DOHH2 (cell line): Measurements from ENCODE around the gene MPI.

Experiments
- EZH2phosphoT487 ChIP-seq: fragments of 200-600 bp; sonication (generic); IDR thresholded peaks from 2 replicates; pipeline ENCODE4 v1.6.1; 2017; ENCODE audit warnings: borderline replicate concordance, mild to moderate bottlenecking, antibody characterized with exemption, low read length, moderate library complexity, mixed read lengths
- TF ChIP-seq, protein P1 (sequence below): fragments of 200-600 bp; sonication (generic); IDR thresholded peaks from one replicate; pipeline ENCODE4 v1.5.1; 2014; ENCODE audit warnings: antibody characterized with exemption, mild to moderate bottlenecking, low read depth, low read length; ENCODE audit not compliant: poor library complexity, severe bottlenecking

DNA sequence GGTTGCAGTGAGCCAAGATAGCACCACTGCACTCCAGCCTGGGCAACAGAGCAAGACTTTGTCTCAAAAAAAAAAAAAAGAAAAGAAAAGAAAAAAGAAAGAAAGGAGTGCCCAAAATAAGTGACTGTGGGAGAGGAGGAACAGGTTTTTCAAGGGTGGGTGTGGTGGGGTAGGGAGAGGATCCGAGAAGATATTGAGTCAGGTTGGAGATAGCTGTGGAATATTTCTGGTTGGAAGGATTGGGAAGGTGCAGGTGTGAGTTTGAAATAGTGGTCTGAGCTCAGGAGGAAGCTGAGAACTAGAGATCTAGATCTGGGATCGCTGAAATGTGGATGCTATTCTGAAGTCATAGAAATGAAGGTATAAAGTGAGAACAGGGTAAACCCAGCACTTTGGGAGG lies 24.5 kb upstream of the MPI start:
- TF ChIP-seq, protein P1, sequence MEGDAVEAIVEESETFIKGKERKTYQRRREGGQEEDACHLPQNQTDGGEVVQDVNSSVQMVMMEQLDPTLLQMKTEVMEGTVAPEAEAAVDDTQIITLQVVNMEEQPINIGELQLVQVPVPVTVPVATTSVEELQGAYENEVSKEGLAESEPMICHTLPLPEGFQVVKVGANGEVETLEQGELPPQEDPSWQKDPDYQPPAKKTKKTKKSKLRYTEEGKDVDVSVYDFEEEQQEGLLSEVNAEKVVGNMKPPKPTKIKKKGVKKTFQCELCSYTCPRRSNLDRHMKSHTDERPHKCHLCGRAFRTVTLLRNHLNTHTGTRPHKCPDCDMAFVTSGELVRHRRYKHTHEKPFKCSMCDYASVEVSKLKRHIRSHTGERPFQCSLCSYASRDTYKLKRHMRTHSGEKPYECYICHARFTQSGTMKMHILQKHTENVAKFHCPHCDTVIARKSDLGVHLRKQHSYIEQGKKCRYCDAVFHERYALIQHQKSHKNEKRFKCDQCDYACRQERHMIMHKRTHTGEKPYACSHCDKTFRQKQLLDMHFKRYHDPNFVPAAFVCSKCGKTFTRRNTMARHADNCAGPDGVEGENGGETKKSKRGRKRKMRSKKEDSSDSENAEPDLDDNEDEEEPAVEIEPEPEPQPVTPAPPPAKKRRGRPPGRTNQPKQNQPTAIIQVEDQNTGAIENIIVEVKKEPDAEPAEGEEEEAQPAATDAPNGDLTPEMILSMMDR = no peak
- no peak for TF ChIP-seq EZH2phosphoT487
